ENCODE results near the gene PHYH.
A peak's percentile ranks its signal among the peaks of the same experiment; 100 is the strongest.
"Not testable (repeated sequence)": the region's sequence is repeated elsewhere in the genome, so short reads cannot be mapped to it uniquely, and the experiment has no call there.

Gene PHYH

DNA sequence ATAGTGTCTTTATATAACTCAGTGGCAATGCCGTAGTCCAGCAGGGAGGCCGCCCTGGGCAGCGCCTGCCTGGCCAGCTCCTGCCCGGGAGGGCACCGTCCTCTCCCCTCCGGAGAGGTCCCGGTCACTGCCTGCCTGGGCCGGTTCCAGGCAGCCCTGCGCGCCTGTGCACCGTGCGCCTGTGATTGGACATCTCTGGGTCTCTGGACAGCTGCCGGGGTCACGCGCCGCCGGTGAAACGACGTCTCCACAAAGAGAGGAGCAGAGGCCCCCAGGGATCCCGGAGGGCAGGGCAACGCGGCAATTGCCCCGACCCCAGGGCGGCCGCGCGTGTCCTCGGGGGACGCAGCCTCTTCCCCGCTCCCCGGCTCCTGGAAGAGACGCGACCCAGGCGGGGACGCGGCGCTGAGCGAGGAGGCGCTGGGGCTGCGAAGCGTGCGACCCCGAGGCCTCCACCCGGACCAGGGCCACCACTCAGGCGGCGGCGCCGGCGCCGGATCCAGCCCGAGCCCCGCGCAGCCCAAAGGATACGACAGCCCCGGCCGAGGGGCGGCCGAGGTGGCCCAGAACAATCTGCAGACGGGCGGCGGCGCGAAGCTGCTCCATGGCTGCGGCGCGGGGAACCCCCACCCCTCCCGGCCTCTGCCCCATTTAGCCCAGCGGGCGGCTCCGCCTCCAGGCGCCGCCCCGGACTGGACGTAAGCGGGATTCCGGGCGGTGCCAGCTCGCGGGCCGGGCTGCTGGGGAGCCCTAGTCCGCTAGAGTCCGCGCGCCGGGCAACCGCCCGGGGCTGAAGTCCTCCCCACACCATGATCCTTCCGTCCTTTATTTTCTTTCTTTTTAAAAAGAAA lies at the start of gene PHYH:
TSS of gene PHYH (minus strand) at position 628 of the 851 bp plus-strand sequence. CDS start at position 606, 22 bp downstream.
- DNase-seq (ENCODE audit: low read depth in 2 of 2): peak; percentile 54 to 61

GRCh38 chr10:13348216-13349017 lies 48.6 kb upstream of the PHYH start, which contains the start of gene SEPHS1:
TSS of gene SEPHS1 (minus strand) at chr10:13348293. CDS start at chr10:13344950, 3,343 bp downstream.
- DNase-seq (ENCODE audit: low read depth in 2 of 2): peak; percentile 73 to 77

- DNase-seq (ENCODE audit: low read depth in 2 of 2): peak; percentile 60 to 66
Observed at GRCh38 chr10:13347500-13348156, 47.8 kb upstream of the PHYH start.

DNA sequence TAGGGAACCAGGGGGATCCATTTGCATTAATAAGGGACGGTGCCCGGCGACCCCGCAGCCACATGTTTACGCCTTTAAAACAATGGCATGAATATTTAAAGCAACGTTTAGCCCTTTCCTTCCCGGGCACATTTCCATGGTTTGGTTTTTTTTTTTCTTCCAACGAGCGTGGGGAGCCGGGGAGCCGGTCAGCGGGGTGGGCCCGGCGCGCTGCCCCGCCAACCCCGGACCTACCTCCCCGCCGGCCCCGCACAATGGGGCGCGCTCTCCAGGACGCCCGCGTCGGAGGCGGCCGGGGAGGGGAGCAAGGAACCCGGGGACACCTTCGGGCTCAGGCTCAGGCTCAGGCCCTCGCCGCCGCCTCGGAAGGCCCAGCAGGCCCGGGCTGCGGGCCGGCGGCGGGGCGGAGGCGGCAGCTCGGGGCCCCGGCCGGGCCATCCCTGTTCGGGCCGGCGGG lies 47.2 kb upstream of the PHYH start:
- no peak for DNase-seq (ENCODE audit: low read depth in 2 of 2)

- DNase-seq (ENCODE audit: low read depth in 2 of 2): no peak
Observed at GRCh38 chr10:13346283-13347042, 46.6 kb upstream of the PHYH start.

DNA sequence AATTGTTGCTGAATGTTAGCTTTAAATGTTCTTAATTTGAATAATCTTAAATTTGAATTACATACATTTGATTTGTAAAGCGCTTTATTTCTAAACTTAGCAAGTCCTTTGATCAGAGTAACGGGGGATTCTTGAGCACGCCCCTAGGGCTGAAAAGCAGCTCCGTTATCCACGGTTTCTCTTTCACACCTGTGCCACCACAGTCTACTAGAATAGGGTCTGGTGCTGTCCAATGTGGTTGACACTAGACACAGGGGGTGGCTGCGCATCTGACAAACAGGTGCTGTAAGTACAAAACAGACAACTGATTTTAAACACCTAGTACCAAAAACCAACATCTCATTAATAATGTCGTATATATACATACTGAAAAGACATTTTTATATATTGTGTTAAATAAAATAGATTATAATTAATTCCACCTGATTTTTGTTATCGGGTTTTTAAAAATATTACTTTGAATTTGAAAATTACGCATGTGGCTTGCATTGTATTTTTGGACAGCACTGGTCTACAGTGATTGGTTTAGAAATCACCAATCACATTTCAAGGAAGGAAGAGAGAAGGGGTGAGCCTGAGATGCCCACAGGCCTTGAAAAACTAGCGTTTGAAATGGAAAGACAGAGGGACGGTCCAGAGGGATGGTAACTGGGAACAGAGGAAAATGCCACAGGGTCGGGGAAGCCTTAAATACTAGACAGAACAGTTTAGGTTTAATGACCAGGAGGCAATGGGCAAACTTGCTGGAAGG lies 40.9 kb upstream of the PHYH start:
- no peak for DNase-seq (ENCODE audit: low read depth in 2 of 2)

DNA sequence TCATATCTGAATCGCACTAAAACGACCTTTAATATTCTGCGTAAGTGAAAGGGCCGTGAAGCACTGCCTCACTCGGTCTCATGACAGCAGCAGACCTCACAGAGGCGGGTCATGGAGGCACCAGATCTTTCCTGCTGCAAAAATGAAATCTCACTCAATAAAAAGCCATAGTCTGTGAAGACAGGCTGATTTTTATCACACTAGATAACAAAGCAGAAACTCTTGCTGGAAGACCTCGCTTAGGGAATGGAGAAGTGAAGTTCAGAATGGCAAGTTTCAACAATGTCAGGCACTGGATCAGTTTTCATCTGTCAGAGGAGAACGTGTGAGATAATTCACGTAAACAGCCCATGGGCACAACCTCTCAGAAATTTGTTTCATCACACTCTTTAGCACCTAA lies 40.2 kb upstream of the PHYH start:
- DNase-seq (ENCODE audit: low read depth in 2 of 2): no peak

DNA sequence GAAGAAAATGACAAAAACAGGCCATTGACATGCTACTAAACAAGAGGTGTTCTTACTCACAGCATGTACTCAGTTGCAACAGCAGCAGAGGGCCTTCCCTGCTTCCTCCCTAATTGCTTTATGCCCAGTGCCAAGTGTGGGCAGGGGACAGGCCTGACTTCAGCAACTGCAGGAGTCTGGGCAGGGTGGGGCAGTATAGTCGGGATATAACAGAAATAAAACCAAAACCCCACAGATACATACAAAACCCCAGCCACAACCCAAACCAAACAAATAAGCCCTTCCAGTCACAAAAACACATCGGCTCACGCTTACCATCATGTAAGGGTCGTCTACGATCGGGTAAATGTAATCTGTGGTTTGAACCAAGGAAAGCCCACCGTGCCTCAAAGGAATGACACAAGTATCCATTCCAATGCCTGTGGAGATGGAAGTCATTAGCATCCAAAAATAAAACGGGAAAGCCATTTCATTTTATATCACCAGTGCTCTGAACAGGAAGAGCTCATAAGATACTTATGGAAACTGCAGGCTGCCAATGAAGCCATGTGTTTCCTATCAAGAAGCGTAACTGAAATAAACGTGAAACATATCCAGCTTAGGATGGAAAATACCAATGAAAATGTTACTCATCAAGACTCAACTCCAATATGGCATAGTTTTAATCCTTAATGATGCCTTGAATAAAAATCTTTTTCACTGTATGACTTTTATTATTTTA lies 38.7 kb upstream of the PHYH start:
- DNase-seq (ENCODE audit: low read depth in 2 of 2): no peak

GRCh38 chr10:13337827-13338196 lies 37.9 kb upstream of the PHYH start:
- no peak for DNase-seq (ENCODE audit: low read depth in 2 of 2)

DNA sequence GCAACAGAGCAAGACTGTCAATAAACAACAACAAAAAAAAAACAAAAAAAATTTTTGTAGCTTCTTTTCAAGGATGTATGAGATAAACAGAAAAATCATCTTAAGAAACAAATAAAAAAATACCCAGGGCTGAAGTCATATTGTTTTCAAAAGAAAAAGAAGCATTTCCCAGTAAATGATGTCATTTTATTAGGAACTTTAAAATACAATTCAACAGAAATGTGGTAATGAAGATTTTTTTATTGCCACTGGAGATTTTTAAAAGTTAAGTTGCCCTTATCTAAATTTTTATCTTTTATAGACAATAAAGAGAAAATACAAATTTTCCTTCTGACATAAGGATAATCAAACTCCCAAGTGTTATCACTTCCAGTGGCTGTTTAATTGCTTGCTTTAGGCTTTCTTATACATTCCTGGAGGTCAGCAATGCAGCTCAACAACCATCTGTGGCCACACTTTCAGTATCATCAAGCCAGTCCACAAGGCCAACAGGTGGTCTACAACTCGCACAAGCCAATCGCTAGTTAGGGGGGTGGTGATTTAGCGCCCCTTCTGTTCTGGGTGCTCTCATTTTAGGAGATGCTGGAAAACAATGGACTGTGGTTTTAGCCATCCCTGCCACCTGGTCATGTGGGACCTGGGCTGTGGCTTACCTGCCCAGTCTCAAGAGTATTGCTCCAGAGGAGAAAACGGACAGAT lies 37.4 kb upstream of the PHYH start:
- no peak for DNase-seq (ENCODE audit: low read depth in 2 of 2)

DNA sequence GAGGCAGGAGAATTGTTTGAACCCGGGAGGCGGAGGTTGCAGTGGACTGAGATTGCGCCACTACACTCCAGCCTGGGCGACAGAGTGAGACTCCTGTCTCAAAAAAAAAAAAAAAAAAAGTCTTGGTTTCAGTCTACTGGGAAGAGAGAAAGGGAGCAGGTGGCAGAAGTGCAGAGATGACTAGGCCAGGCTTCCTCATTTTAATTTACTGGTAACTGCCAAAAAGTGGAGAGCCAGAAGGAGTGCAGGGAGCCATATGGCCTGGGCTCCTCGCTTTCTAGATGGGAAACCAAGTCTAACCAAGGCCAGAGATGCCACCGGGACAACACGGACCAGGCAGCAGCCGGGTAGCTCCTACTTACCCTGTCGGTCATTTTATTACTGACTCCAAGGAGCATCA lies 36.0 kb upstream of the PHYH start:
- no peak for DNase-seq (ENCODE audit: low read depth in 2 of 2)

GRCh38 chr10:13334556-13334955 lies 34.7 kb upstream of the PHYH start:
- DNase-seq (ENCODE audit: low read depth in 2 of 2): no peak

GRCh38 chr10:13331646-13332045 lies 31.8 kb upstream of the PHYH start:
- DNase-seq (ENCODE audit: low read depth in 2 of 2): no peak

DNA sequence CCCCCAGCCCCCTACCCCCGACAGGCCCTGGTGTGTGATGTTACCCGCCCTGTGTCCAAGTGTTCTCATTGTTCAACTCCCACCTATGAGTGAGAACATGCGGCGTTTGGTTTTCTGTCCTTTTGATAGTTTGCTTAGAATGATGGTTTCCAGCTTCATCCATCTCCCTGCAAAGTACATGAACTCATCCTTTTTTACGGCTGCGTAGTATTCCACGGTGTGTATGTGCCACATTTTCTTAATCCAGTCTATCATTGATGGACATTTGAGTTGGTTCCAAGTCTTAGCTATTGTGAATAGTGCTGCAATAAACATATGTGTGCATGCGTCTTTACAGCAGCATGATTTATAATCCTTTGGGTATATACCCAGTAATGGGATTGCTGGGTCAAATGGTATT lies 31.1 kb upstream of the PHYH start:
- not testable (repeated sequence) for DNase-seq (ENCODE audit: low read depth in 2 of 2)

GRCh38 chr10:13329565-13329964 lies 29.7 kb upstream of the PHYH start:
- DNase-seq (ENCODE audit: low read depth in 2 of 2): no peak

DNA sequence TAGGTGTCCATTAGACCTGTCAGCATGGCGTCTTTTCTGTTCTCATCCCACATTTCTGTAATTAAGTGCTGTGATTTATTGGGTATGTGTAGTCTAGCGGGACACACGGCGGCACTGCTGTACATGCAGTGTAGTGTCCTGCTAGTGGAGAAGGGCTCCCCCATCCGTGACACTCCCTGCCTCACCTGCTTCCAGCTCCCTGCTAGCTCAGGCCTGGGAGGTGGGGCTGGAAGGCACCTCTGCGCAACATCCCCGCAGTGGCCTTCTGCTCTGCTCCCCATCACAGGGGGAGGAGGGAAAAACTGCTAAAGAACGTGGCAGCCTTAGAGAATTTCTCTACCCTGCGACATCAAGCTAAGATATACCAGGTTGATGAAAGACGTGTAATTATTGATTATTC lies 28.7 kb upstream of the PHYH start:
- DNase-seq (ENCODE audit: low read depth in 2 of 2): no peak

DNA sequence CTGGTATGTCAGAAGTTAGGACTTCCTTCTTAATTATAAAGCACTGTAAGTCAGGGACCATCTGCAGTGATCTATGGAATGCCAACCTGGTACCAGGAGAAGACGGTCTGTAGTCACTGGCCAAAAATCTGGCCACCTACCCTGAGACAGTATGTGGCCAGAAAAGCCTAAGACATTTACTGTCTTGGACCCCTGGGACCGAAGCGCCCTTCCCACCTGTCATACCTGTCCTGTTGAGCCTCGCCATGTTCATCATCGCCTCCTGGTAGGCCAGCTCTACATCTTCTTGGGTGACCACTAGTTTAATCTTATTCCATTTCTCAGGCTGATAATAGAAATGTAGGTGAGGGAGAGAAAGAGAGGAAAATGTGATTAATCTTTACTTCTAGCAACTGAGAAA lies 28.3 kb upstream of the PHYH start:
- DNase-seq (ENCODE audit: low read depth in 2 of 2): no peak

- no peak for DNase-seq (ENCODE audit: low read depth in 2 of 2)
Observed at GRCh38 chr10:13327534-13327933, 27.7 kb upstream of the PHYH start.

DNA sequence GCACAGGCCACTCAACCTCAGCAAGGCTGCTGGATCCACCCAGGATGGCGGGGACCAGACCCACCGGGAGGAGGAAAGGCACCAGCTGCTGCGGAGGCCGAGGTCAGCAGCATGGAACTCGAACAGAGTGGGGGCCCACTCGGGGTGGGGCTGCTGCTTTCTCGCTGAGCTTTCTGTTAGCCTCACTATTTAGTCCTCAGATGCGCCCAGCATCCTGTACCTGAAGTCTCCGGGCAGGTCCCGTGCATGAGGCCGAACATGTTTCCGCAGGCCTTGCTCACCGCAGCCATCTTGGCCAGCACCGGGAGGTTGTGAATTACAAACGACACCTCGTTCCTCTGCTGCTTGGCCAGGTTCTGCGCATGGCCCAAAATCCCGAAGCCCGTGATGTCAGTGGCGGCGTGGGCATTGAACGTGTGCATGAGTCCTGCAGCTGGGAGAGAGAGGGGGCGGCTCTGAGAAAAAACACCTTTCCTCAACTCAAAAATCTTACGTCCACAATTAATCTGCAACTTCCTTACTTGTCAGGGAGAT lies 22.8 kb upstream of the PHYH start:
- DNase-seq (ENCODE audit: low read depth in 2 of 2): no peak

Data from stimulated activated CD4-positive, alpha-beta T cell treated with anti-CD3 and anti-CD28 coated beads, Interleukin-15, amount 100 ng/mL, for 48 hours (primary cell).